GM12878 (cell line): Measurements from ENCODE around the gene ZNF410. TPM values are rescaled to one million over a fixed set of nuclear protein-coding genes. Genes with fewer than 3 reads are reported as not detected.

Experiments used
- ATAC-seq: fragments of 200-7000 bp; cut with Tn5 transposase; 3 replicates; pipeline ENCODE4 v1.9.1; 2020; ENCODE audit warnings: mild to moderate bottlenecking, moderate library complexity
- Bru-seq: library from RNA; stranded (reverse); fragments of 400-500 nt; gene quantifications from one replicate; lab custom pipeline; 2021; lab: Mats Ljungman, UMichigan
- BruChase-seq, 2 experiments: library from RNA; stranded (reverse); fragments of 400-500 nt; gene quantifications; one replicate each; lab custom pipeline; 2021; lab: Mats Ljungman, UMichigan
- BruUV-seq: library from RNA; stranded (reverse); fragments of 400-500 nt; replicated peaks from 2 replicates; lab custom pipeline; 2021; lab: Mats Ljungman, UMichigan
- CTCF ChIA-PET: fragments of 300-600 bp; sonication (Branson Sonifier 250); formaldehyde crosslinking; extraction: SDS; loops from one replicate; lab custom pipeline; 2021; ENCODE audit warnings: inconsistent platforms; lab: Yijun Ruan, JAX
- POLR2A ChIA-PET: fragments of 350-600 bp; formaldehyde crosslinking; extraction: SDS; loops from one replicate; lab custom pipeline; 2021; ENCODE audit warnings: inconsistent platforms; lab: Charles Lee
- RAD21 ChIA-PET: fragments of 300-600 bp; sonication (Branson Sonifier 250); formaldehyde crosslinking; loops from one replicate; lab custom pipeline; 2023; ENCODE audit warnings: antibody characterized with exemption; ENCODE audit not compliant: unreplicated experiment; lab: Charles Lee
- SMC1A ChIA-PET: fragments of 300-600 bp; sonication (Branson Sonifier 250); formaldehyde crosslinking; loops from one replicate; lab custom pipeline; 2023; ENCODE audit not compliant: unreplicated experiment, uncharacterized antibody; lab: Charles Lee
- DNase-seq: peaks from one replicate; pipeline ENCODE4 v3.0.0-alpha.2; 2011; ENCODE audit warnings: low read depth, low spot score
- FAIRE-seq: peaks from 3 replicates; lab custom pipeline; 2011; peaks lifted over from hg19 to GRCh38; lab: Jason Lieb, UNC
- H2AFZ ChIP-seq: 2 replicates; pipeline ENCODE4 v1.6.0; 2011; ENCODE audit warnings: low read depth, low read length, control low read depth; ENCODE audit not compliant: control insufficient read depth
- H3K27ac ChIP-seq: 2 replicates; pipeline ENCODE4 v1.5.1; 2011; ENCODE audit warnings: control low read depth; ENCODE audit not compliant: control insufficient read depth, insufficient read depth
- H3K27me3 ChIP-seq, 2 experiments: replicated peaks in 1 of 2; 2 replicates each; pipeline versions ENCODE4 v1.6.0 to v1.6.1; 2011; ENCODE audit warnings: low read length in 1 of 2; ENCODE audit not compliant: control insufficient read depth in 2 of 2, insufficient read depth in 2 of 2
- H3K36me3 ChIP-seq, 2 experiments: 2 replicates each; pipeline ENCODE4 v1.5.1; 2011; ENCODE audit warnings: low read length in 1 of 2; ENCODE audit not compliant: control insufficient read depth in 2 of 2, insufficient read depth in 2 of 2
- H3K4me1 ChIP-seq: 2 replicates; pipeline ENCODE4 v1.6.1; 2011; ENCODE audit warnings: mild to moderate bottlenecking, low read length, moderate library complexity, mixed read lengths; ENCODE audit not compliant: control insufficient read depth, insufficient read depth
- H3K4me2 ChIP-seq: 2 replicates; pipeline ENCODE4 v1.6.0; 2011; ENCODE audit warnings: control low read depth; ENCODE audit not compliant: control insufficient read depth, insufficient read depth
- H3K4me3 ChIP-seq: fragments of 200-600 bp; sonication (generic); 2 replicates; pipeline ENCODE4 v1.5.1; 2016
- H3K79me2 ChIP-seq: 2 replicates; pipeline ENCODE4 v1.6.0; 2011; ENCODE audit warnings: low read length; ENCODE audit not compliant: control insufficient read depth, insufficient read depth
- H3K9ac ChIP-seq: 2 replicates; pipeline ENCODE4 v1.8.0; 2011; ENCODE audit warnings: low read length, control low read depth, mixed read lengths; ENCODE audit not compliant: control insufficient read depth, insufficient read depth
- H3K9me3 ChIP-seq: replicated peaks from 3 replicates; pipeline ENCODE4 v1.5.1; 2011; ENCODE audit warnings: mild to moderate bottlenecking, low read length; ENCODE audit not compliant: control insufficient read depth, insufficient read depth
- H4K20me1 ChIP-seq: 2 replicates; pipeline ENCODE4 v1.6.0; 2011; ENCODE audit not compliant: control insufficient read depth, insufficient read depth
- CBX3 ChIP-seq: fragments of 200-600 bp; sonication (generic); IDR thresholded peaks from 2 replicates; pipeline ENCODE4 v1.6.1; 2016; ENCODE audit warnings: low read depth, borderline replicate concordance
- CHD4 ChIP-seq: fragments of 200-600 bp; sonication (generic); IDR thresholded peaks from 2 replicates; pipeline ENCODE4 v1.6.1; 2016; ENCODE audit warnings: mild to moderate bottlenecking
- DPF2 ChIP-seq: fragments of 450-650 bp; IDR thresholded peaks from 2 replicates; pipeline ENCODE4 v1.6.1; 2017; ENCODE audit warnings: mild to moderate bottlenecking
- HCFC1 ChIP-seq: fragments of 150-350 bp; IDR thresholded peaks from 2 replicates; pipeline ENCODE4 v1.6.1; 2014; ENCODE audit warnings: low read length
- HDAC6 ChIP-seq: fragments of 200-600 bp; sonication (generic); IDR thresholded peaks from one replicate; pipeline ENCODE4 v1.8.0; 2017; ENCODE audit warnings: antibody characterized with exemption; ENCODE audit not compliant: unreplicated experiment
- LARP7 ChIP-seq: fragments of 450-650 bp; IDR thresholded peaks from 2 replicates; pipeline ENCODE4 v1.6.1; 2017; ENCODE audit warnings: mild to moderate bottlenecking
- PAX5 ChIP-seq: IDR thresholded peaks from 2 replicates; pipeline ENCODE4 v1.6.1; 2011; ENCODE audit warnings: low read depth, low read length, borderline replicate concordance
- TCF3 ChIP-seq: IDR thresholded peaks from 2 replicates; pipeline ENCODE4 v1.6.1; 2012; ENCODE audit warnings: low read depth, mild to moderate bottlenecking, low read length, borderline replicate concordance; ENCODE audit not compliant: insufficient read depth
- WGBS: methylation state at CpG from one replicate; pipeline ENCODE4 v1.1.6; 2016; ENCODE audit warnings: low lambda C conversion rate; ENCODE audit not compliant: insufficient replicate concordance, insufficient coverage; ENCODE audit errors: missing lambda C conversion rate; 5-methylcytosine and 5-hydroxymethylcytosine counted together
- in situ Hi-C: fragments of 300-500 bp; cut with MboI; formaldehyde crosslinking; loops from 9 replicates; pipeline ENCODE4 v1.14.3; 2018; ENCODE audit warnings: mixed read lengths
- intact Hi-C: fragments of 100-400 bp; cut with micrococcal nuclease; formaldehyde crosslinking; loops from one replicate; pipeline ENCODE4 v1.14.2; 2022; ENCODE audit not compliant: unreplicated experiment
- long read RNA-seq, 2 experiments: library from polyadenylated mRNA; unstranded; transcript quantifications; one replicate each; pipeline ENCODE4 v2.0.0, GENCODE V29; 2019 to 2020
- polyA minus RNA-seq, 3 experiments: library from RNA; depleted of rRNA, polyadenylated mRNA; stranded (reverse); fragments of >200 nt; gene quantifications; 2 replicates each; pipeline ENCODE4 v1.2.3, GENCODE V29; 2011
- polyA plus RNA-seq, 11 experiments: library from polyadenylated mRNA; depleted of rRNA in 4 of 11; unstranded in 6 of 11; stranded (reverse) in 5 of 11; fragments of >200 nt; fragmentation: Nextera tagmentation in 4 of 11; fragmentation: Illumina TruSeq in 1 of 11; extraction: Ambion mirVana in 4 of 11; extraction: Trizol in 1 of 11; gene quantifications; 1 replicate in 1 of 11; 2 replicates in 10 of 11; pipeline versions ENCODE4 v1.2.1 to v1.2.3, GENCODE V29; 2011 to 2016; ENCODE audit warnings: inconsistent platforms in 2 of 11, missing spikeins in 2 of 11, low read depth in 1 of 11
- total RNA-seq, 4 experiments: library from RNA; depleted of rRNA in 3 of 4; stranded (reverse); fragments of >200 nt in 3 of 4; fragmentation: Illumina TruSeq in 1 of 4; extraction: Trizol in 1 of 4; gene quantifications; 2 replicates each; pipeline versions ENCODE4 v1.2.1 to v1.2.3, GENCODE V29; 2013 to 2021
- TF ChIP-seq, protein P1 (sequence below): fragments of 450-650 bp; IDR thresholded peaks from 2 replicates; pipeline ENCODE4 v1.6.1; 2017; ENCODE audit warnings: borderline replicate concordance
- TF ChIP-seq, protein P2 (sequence below): IDR thresholded peaks from 2 replicates; pipeline ENCODE4 v1.6.1; 2012; ENCODE audit warnings: low read depth, low read length, improper control_type of control experiment

Gene ZNF410, protein sequence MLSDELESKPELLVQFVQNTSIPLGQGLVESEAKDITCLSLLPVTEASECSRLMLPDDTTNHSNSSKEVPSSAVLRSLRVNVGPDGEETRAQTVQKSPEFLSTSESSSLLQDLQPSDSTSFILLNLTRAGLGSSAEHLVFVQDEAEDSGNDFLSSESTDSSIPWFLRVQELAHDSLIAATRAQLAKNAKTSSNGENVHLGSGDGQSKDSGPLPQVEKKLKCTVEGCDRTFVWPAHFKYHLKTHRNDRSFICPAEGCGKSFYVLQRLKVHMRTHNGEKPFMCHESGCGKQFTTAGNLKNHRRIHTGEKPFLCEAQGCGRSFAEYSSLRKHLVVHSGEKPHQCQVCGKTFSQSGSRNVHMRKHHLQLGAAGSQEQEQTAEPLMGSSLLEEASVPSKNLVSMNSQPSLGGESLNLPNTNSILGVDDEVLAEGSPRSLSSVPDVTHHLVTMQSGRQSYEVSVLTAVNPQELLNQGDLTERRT
- 93.5 and 105 TPM in 2 replicates for total RNA-seq (2013; cell fraction: nucleolus; rRNA removed)
- 50.7 and 54.7 TPM in 2 replicates for total RNA-seq (2014; rRNA removed)
- total RNA-seq (2014; rRNA removed; fragmentation: Illumina TruSeq; extraction: Trizol) = 43.0 and 44.3 TPM in 2 replicates
- total RNA-seq (2021) = 32.1 and 33.9 TPM in 2 replicates
- polyA plus RNA-seq (2011; ENCODE audit: low read depth) = 22.6 TPM
- polyA plus RNA-seq (2011; rRNA removed) = 41.7 and 49.3 TPM in 2 replicates
- 29.0 and 31.3 TPM in 2 replicates for polyA plus RNA-seq (2011; cell fraction: cytosol; rRNA removed)
- 28.6 and 29.7 TPM in 2 replicates for polyA plus RNA-seq (2011; cell fraction: nucleus; rRNA removed)
- polyA plus RNA-seq (2012) = 20.2 and 24.2 TPM in 2 replicates
- polyA plus RNA-seq (2014; fragmentation: Illumina TruSeq; extraction: Trizol) = 41.7 and 45.5 TPM in 2 replicates
- polyA plus RNA-seq (2014; fragmentation: Nextera tagmentation; extraction: Ambion mirVana) = 10 to 100 TPM; 51.2 to 56.6 TPM
- 30.1 and 31.2 TPM in 2 replicates for polyA plus RNA-seq (2014; rRNA removed)
- 10 to 100 TPM; 51.2 to 52.9 TPM for polyA plus RNA-seq (2016; fragmentation: Nextera tagmentation; extraction: Ambion mirVana)
- 60.2 and 63.8 TPM in 2 replicates for polyA minus RNA-seq (2011; rRNA and poly(A)+ RNA removed)
- 12.0 and 13.3 TPM in 2 replicates for polyA minus RNA-seq (2011; cell fraction: cytosol; rRNA and poly(A)+ RNA removed)
- 33.1 and 45.2 TPM in 2 replicates for polyA minus RNA-seq (2011; cell fraction: nucleus; rRNA and poly(A)+ RNA removed)
- percentile 90 among the genes with signal in this experiment for Bru-seq, nascent RNA
- percentile 76 among the genes with signal in this experiment for BruChase-seq, experiment 1, labeled RNA remaining after a 6-hour chase
- BruChase-seq, experiment 2, labeled RNA remaining after a 2-hour chase = percentile 80 among the genes with signal in this experiment
- long read RNA-seq, experiment 1, transcript ZNF410-211 (12 exons, 2,601 nt) = major isoform, 27 of 70 reads
- long read RNA-seq, experiment 1, transcript ZNF410-201 (11 exons, 2,293 nt) = minor isoform, 17 of 70 reads
- long read RNA-seq, experiment 1, partial matches to known transcripts = 6 of 70 reads
- long read RNA-seq, experiment 1, other reads (novel, unspliced or antisense) = 18 of 70 reads
- long read RNA-seq, experiment 2, transcript ZNF410-217 (12 exons, 1,961 nt) = minor isoform, 10 of 822 reads
- long read RNA-seq, experiment 2, transcript ZNF410-211 (12 exons, 2,601 nt) = major isoform, 360 of 822 reads
- long read RNA-seq, experiment 2, transcript ZNF410-201 (11 exons, 2,293 nt) = minor isoform, 235 of 822 reads
- long read RNA-seq, experiment 2, partial matches to known transcripts = 48 of 822 reads
- long read RNA-seq, experiment 2, other reads (novel, unspliced or antisense) = 166 of 822 reads

DNA sequence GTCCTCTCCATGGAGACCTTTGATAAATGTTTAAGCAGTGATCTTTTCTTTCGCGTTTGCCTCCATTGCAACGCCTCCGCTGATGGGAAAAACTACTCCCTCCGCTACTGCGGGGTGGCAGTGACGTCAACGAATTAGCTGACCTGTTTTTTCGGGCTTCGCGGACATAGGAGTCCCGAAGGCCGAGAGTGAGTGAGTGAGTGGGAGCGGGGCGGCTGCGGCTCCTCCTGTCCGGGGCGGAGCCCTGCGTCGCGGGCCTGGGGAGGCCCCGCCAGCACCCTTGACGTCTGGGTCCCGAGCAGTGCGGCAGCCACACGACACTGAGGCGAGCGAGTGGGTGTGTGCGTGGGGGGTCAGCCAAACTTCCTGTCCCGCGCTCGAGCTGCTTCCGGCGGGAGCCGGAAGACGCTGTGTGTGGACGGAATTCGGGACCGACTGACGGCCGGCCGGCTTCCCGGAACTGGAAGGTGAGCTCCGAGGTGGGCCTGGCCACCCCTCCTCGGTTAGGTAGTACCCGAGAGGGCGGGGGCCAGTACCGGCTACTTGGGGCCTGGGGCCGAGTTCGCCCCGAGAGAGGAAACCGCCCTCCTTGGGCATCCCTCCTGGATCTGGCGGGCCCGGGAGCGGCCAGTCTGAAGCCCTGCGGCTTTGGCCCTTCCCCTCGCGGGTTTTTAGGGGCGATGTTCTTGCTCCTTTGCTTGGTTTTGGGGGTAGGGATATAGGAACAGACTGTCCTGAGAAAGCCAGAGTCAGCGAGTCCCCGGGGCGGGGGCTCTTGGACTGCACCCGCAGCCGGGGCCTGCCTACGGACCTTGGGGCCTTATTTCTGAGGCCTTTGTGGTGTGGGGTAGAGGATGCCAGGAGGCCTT, at the start of gene ZNF410:
TSS of gene ZNF410 (plus strand) at position 411 of the 869 bp plus-strand sequence. CDS start 5,317 bp downstream, outside the sequence.
- peak within 1 kb of the TSS; percentile 70 for H2AFZ ChIP-seq
- ATAC-seq = peak; percentile 98
- DNase-seq = peak; percentile 80
- POLR2A ChIA-PET = interaction anchor here (0.9 to 2.1 kb wide), 4 partner anchors 14 to 92 kb away, joined by 3 to 13 read pairs (median 4); partner anchors contain the start of gene PTGR2
- FAIRE-seq = peak; percentile 97
- no TSS peak for BruUV-seq
- H3K79me2 ChIP-seq = peaks cover 57% of the 10 kb centered on the region
- peaks cover 11% of the 10 kb centered on the region for H3K4me1 ChIP-seq
- intact Hi-C loops = loop anchor here (1.0 to 5.0 kb wide), 3 partner anchors 36 to 159 kb away; partner anchors contain the start of genes COQ6, FAM161B and PTGR2
- H3K9me3 ChIP-seq = no peaks in the 10 kb centered on the region
- WGBS = under 1% methylated on average over 58 of the region's 65 CpGs
- CTCF ChIA-PET = interaction anchor here (0.6 to 2.1 kb wide), 4 partner anchors 27 to 145 kb away, joined by 3 to 6 read pairs (median 4); partner anchors contain the start of gene PTGR2
- peak within 1 kb of the TSS; percentile 85 for H3K4me2 ChIP-seq
- H4K20me1 ChIP-seq = no peaks in the 10 kb centered on the region
- peak within 1 kb of the TSS; percentile 83 for H3K27ac ChIP-seq
- H3K9ac ChIP-seq = peak within 1 kb of the TSS; percentile 79
- no peaks in the 10 kb centered on the region for H3K36me3 ChIP-seq
- in situ Hi-C loops = no loop called here
- RAD21 ChIA-PET = interaction anchor here (0.9 to 1.6 kb wide), 6 partner anchors 35 to 199 kb away, joined by 3 to 7 read pairs (median 3); partner anchors contain the start of gene PTGR2
- SMC1A ChIA-PET = interaction anchor here (1.2 to 2.0 kb wide), 5 partner anchors 10 to 158 kb away, joined by 3 to 5 read pairs (median 4); no protein-coding TSS in a partner anchor
- no peaks in the 10 kb centered on the region for H3K27me3 ChIP-seq
- peak within 1 kb of the TSS; percentile 91 for H3K4me3 ChIP-seq
- TF ChIP-seq DPF2 (peak; percentile 89), CBX3 (no peak), PAX5 (peak; percentile 72; the same call in 1 of the 2 replicates), TCF3 (no peak), CHD4 (no peak), HDAC6 (no peak), HCFC1 (peak; percentile 64), LARP7 (peak; percentile 74)
- TF ChIP-seq, protein P1, sequence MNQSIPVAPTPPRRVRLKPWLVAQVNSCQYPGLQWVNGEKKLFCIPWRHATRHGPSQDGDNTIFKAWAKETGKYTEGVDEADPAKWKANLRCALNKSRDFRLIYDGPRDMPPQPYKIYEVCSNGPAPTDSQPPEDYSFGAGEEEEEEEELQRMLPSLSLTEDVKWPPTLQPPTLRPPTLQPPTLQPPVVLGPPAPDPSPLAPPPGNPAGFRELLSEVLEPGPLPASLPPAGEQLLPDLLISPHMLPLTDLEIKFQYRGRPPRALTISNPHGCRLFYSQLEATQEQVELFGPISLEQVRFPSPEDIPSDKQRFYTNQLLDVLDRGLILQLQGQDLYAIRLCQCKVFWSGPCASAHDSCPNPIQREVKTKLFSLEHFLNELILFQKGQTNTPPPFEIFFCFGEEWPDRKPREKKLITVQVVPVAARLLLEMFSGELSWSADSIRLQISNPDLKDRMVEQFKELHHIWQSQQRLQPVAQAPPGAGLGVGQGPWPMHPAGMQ = no peak
- TF ChIP-seq, protein P2, sequence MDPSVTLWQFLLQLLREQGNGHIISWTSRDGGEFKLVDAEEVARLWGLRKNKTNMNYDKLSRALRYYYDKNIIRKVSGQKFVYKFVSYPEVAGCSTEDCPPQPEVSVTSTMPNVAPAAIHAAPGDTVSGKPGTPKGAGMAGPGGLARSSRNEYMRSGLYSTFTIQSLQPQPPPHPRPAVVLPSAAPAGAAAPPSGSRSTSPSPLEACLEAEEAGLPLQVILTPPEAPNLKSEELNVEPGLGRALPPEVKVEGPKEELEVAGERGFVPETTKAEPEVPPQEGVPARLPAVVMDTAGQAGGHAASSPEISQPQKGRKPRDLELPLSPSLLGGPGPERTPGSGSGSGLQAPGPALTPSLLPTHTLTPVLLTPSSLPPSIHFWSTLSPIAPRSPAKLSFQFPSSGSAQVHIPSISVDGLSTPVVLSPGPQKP = peak; percentile 89
